Heart left ventricle (tissue), 16 donors: ENCODE data around the gene ALOX15. TPM values are rescaled to one million over a fixed set of nuclear protein-coding genes. Genes with fewer than 3 reads are reported as not detected.
A peak's percentile ranks its signal among the peaks of the same experiment; 100 is the strongest.

Experiments used
- ATAC-seq, 4 donors: fragments of 200-7000 bp; cut with Tn5 transposase; one replicate each; pipeline ENCODE4 v1.9.1; 2020 to 2022; ENCODE audit warnings: moderate library complexity in 4 of 4, mild to moderate bottlenecking in 3 of 4, moderate number of reproducible peaks in 1 of 4
- DNase-seq, 5 donors: peaks; one replicate each; pipeline ENCODE4 v3.0.0-alpha.2; 2020
- H3K27ac ChIP-seq, 12 donors: fragments of 200-600 bp; sonication (generic) in 4 of 12; one replicate each; pipeline versions ENCODE4 v1.5.0 to v1.8.0; 2016 to 2022; ENCODE audit warnings: mild to moderate bottlenecking in 2 of 12
- H3K27me3 ChIP-seq, 9 donors: fragments of 200-600 bp; sonication (generic) in 2 of 9; one replicate each; pipeline versions ENCODE4 v1.5.1 to v1.8.0; 2016 to 2022; ENCODE audit warnings: mild to moderate bottlenecking in 3 of 9
- H3K36me3 ChIP-seq, 9 donors: fragments of 200-600 bp; sonication (generic) in 2 of 9; one replicate each; pipeline versions ENCODE4 v1.5.0 to v1.8.0; 2018 to 2022; ENCODE audit warnings: mild to moderate bottlenecking in 2 of 9
- H3K4me1 ChIP-seq, 12 donors: fragments of 200-600 bp; sonication (generic) in 4 of 12; one replicate each; pipeline versions ENCODE4 v1.5.0 to v1.8.0; 2016 to 2022; ENCODE audit warnings: mild to moderate bottlenecking in 3 of 12
- H3K4me3 ChIP-seq, 12 donors: fragments of 200-600 bp; sonication (generic) in 4 of 12; one replicate each; pipeline versions ENCODE4 v1.5.0 to v1.8.0; 2017 to 2022; ENCODE audit warnings: mild to moderate bottlenecking in 9 of 12, moderate library complexity in 4 of 12
- H3K9me3 ChIP-seq, 12 donors: fragments of 200-600 bp; sonication (generic) in 4 of 12; one replicate each; pipeline versions ENCODE4 v1.5.0 to v1.8.0; 2016 to 2022; ENCODE audit warnings: mild to moderate bottlenecking in 1 of 12
- POLR2A ChIP-seq, 2 donors: fragments of 450-650 bp; IDR thresholded peaks; one replicate each; pipeline ENCODE4 v1.6.1; 2017; ENCODE audit warnings: antibody characterized with exemption in 2 of 2, mild to moderate bottlenecking in 2 of 2, moderate library complexity in 2 of 2
- WGBS, 4 donors: extraction: QIAGEN DNeasy Blood & Tissue Kit in 2 of 4; methylation state at CpG; one replicate each; pipeline versions ENCODE4 v1.1.5 to v1.1.7; 2013 to 2018; 5-methylcytosine and 5-hydroxymethylcytosine counted together
- intact Hi-C, 10 donors: fragments of 100-400 bp; cut with DNase I; formaldehyde crosslinking; loops; one replicate each; pipeline versions ENCODE4 v1.11.1 to v1.14.2; 2022
- polyA plus RNA-seq, 2 donors: library from polyadenylated mRNA; stranded (reverse); fragments of 200-250 nt; gene quantifications; one replicate each; pipeline ENCODE4 v1.2.3, GENCODE V29; 2013
- total RNA-seq, 9 donors: library from RNA; depleted of rRNA in 2 of 9; stranded (reverse); fragments of >200 nt in 2 of 9; fragmentation: NEBNext Ultra II Directional in 3 of 9; extraction: Animal tissue kit (Norgen Biotek cat#: 25700) in 3 of 9; gene quantifications; one replicate each; pipeline versions ENCODE4 v1.1.0 to v1.2.4, GENCODE V29; 2016 to 2023
- TF ChIP-seq, protein P1 (sequence below), 12 donors: fragments of 200-600 bp; sonication (generic) in 4 of 12; IDR thresholded peaks; one replicate each; pipeline versions ENCODE4 v1.5.0 to v1.8.0; 2018 to 2022; ENCODE audit warnings: antibody characterized with exemption in 12 of 12, mild to moderate bottlenecking in 5 of 12
- donor health status: ischemic (EF 13 %, LVEDD 7.1; RV severe dilation, severe dysfunction).
- donor health status: healthy with polysubstance abuse.
- donor health status: DM: no; HTN: yes; CAD: no.
- donor health status: DM: no; HTN: no; CAD: no.
- donor health status: ischemic (EF 25% LVEDD 6.9; RV normal size, moderate dysfunction).
- donor health status: ischemic (EF 25% LVEDD 5.7; RV mildly dilated, moderate dysfunction).
- donor health status: healthy.
- donor health status: DM: yes; HTN: yes; CAD: no.
- donor health status: ischemic (EF 35%, LVEDD 5.7; RV mildly dilated, moderate dysfunction).
- donor health status: nonischemic (EF 11% LVEDD 7.7; RV severe dilation, severe dysfunction).
- donor health status: DM: yes; HTN: yes; CAD: no.
- donor health status: PGD.
- donor health status: ischemic (EF 29% LVEDD 5.4; RV normal size, mild dysfunction).
- donor health status: nonischemic (EF 23%, LVEDD 6.1; RV moderate dilation, normal function).

ALOX15 gene
- total and polyA plus RNA-seq, 11 donors = 0.23 to 62.4 (median 0.38) TPM; not detected in 5

DNA sequence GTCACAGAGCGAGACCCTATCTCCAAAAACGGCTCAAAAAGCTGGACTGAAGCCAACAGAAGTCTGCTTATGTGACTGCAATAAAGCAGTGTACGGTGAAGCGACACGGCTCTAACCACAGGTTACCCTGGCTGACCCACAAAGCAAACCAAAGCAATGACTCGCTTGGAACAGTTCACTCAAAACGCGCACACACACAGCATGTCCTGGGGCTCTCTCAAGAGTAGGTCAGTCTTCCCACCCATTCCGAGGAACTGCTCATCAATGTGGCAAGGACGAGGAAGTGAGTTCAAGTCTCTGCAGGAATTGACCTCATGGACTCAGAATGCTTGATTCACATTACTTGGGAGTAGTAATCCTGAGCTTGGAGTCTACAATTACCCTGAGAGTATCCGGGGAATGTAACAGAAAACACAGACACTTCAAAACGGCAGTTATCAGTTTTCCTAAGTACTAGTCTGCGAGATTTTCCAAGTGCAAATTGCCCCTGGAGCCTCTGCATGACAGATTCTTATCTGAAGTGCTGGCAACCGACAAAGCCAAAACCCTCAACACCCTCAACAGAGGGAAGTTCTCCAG is 37.1 kb upstream of the ALOX15 start:
- no peak for DNase-seq
- no peaks in the 10 kb centered on the region for H3K27me3 ChIP-seq
- H3K9me3 ChIP-seq = no peaks in the 10 kb centered on the region
- H3K4me1 ChIP-seq = peaks cover 0 to 19% (median 0%) of the 10 kb centered on the region in 12 donors
- TF ChIP-seq, protein P1, sequence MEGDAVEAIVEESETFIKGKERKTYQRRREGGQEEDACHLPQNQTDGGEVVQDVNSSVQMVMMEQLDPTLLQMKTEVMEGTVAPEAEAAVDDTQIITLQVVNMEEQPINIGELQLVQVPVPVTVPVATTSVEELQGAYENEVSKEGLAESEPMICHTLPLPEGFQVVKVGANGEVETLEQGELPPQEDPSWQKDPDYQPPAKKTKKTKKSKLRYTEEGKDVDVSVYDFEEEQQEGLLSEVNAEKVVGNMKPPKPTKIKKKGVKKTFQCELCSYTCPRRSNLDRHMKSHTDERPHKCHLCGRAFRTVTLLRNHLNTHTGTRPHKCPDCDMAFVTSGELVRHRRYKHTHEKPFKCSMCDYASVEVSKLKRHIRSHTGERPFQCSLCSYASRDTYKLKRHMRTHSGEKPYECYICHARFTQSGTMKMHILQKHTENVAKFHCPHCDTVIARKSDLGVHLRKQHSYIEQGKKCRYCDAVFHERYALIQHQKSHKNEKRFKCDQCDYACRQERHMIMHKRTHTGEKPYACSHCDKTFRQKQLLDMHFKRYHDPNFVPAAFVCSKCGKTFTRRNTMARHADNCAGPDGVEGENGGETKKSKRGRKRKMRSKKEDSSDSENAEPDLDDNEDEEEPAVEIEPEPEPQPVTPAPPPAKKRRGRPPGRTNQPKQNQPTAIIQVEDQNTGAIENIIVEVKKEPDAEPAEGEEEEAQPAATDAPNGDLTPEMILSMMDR (IDR thresholded peaks at IDR 0.05) = no peak
- TF ChIP-seq POLR2A (IDR thresholded peaks at IDR 0.05) = no peak
- H3K27ac ChIP-seq = no peak overlapping the region
- ATAC-seq = peak in 1 of 4 donors; percentile 11
- H3K36me3 ChIP-seq = peaks cover 0 to 93% (median 84%) of the 10 kb centered on the region in 9 donors
- 48 to 60% (median 53%) methylated on average over 12 to 14 of the region's 14 CpGs for WGBS, 4 donors
- H3K4me3 ChIP-seq = no peak overlapping the region
- intact Hi-C loops = no loop called here

DNA sequence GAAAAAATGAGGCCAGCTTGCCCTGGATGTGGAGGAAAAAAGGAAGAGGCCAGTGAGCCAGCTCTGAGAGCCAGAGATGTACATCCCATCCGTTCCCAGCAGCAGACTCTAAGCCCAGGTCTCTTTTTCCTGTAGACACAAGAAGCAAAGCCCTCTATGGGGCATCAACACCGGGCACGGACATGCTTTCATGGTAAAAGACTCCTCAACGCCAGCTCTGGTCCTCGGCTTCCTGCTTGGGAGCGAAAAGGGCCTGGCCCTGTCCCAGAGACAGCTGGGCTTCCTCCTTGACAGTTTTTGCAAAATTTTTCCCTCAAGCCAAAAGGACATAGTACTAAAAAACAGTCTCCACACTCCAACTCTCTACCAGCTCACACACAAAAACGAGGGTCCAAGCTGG is 35.3 kb upstream of the ALOX15 start:
- TF ChIP-seq, protein P1 (IDR thresholded peaks at IDR 0.05) = no peak
- no peak for TF ChIP-seq POLR2A (IDR thresholded peaks at IDR 0.05)
- peaks cover 0 to 99% (median 88%) of the 10 kb centered on the region in 9 donors for H3K36me3 ChIP-seq
- WGBS, 4 donors = 76 to 83% (median 81%) methylated on average over 7 of the region's 7 CpGs
- no peak overlapping the region for H3K4me3 ChIP-seq
- ATAC-seq (no peak), DNase-seq (no peak)
- peaks cover 0 to 19% (median 0%) of the 10 kb centered on the region in 12 donors for H3K4me1 ChIP-seq
- H3K9me3 ChIP-seq = no peaks in the 10 kb centered on the region
- intact Hi-C loops = no loop called here
- H3K27ac ChIP-seq = no peak overlapping the region
- H3K27me3 ChIP-seq = no peaks in the 10 kb centered on the region

DNA sequence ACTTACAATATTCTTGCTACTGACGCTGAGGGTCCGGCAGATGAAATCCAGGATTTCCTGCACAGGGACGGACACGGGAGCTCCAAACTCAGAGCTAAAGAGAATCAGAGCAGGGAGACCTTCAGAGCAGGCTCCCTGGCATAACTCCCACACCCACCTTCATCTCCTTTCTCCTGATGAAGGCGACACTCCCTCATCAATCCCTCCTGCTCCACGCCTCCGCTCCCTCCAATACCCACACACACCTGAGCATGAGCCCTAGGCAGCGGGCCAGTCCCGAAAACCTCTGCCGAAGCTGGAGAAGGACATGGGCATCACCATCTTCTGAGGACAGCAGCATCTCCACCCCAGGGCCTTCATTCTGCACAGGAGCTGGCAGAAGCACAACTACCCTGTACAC is 34.3 kb upstream of the ALOX15 start:
- H3K27me3 ChIP-seq = no peaks in the 10 kb centered on the region
- TF ChIP-seq POLR2A (IDR thresholded peaks at IDR 0.05) = no peak
- TF ChIP-seq, protein P1 (IDR thresholded peaks at IDR 0.05) = no peak
- peaks cover 0 to 19% (median 0%) of the 10 kb centered on the region in 12 donors for H3K4me1 ChIP-seq
- ATAC-seq = no peak
- H3K36me3 ChIP-seq = peaks cover 0 to 99% (median 88%) of the 10 kb centered on the region in 9 donors
- H3K27ac ChIP-seq = no peak overlapping the region
- H3K4me3 ChIP-seq = no peak overlapping the region
- DNase-seq = no peak
- intact Hi-C loops = no loop called here
- H3K9me3 ChIP-seq = no peaks in the 10 kb centered on the region
- WGBS, 4 donors = 94 to 97% (median 97%) methylated on average over 9 to 10 of the region's 10 CpGs

DNA sequence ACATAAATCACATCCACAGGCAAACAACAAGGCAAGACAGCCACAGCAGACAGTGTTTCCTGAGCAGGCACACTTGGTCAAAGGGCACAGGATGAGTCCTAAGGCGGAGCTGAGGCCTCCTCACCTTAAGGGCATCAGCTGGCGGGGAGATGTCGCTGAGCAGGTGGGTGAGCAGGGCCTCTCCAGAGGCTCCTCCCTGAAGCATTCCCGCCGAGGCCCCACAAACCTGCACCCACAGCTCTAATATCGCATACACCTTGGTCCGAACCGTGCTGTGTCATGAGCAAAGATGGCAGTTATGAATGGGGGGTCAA is 33.2 kb upstream of the ALOX15 start:
- intact Hi-C loops = no loop called here

More for the DNA sequence above, 33.2 kb upstream of the ALOX15 start:
- Histone ChIP-seq H3K27ac (no peak overlapping the region), H3K27me3 (no peaks in the 10 kb centered on the region), H3K9me3 (no peaks in the 10 kb centered on the region), H3K4me3 (no peak overlapping the region), H3K36me3 (peaks cover 0 to 89% (median 77%) of the 10 kb centered on the region in 9 donors), H3K4me1 (peaks cover 0 to 19% (median 0%) of the 10 kb centered on the region in 12 donors)
- 93 to 100% (median 94%) methylated on average over 3 to 8 of the region's 8 CpGs for WGBS, 4 donors
- DNase-seq (no peak), ATAC-seq (no peak)
- TF ChIP-seq, protein P1 (IDR thresholded peaks at IDR 0.05) = no peak
- TF ChIP-seq POLR2A (IDR thresholded peaks at IDR 0.05) = no peak
